GM12874 (cell line): Measurements from ENCODE around the gene GABBR2.

Experiments used
- CTCF ChIP-seq: IDR thresholded peaks from 2 replicates; pipeline ENCODE4 v1.5.1; 2011; ENCODE audit warnings: low read depth, mild to moderate bottlenecking, control low read depth, low read length, moderate library complexity; ENCODE audit not compliant: insufficient read depth

Gene GABBR2

GRCh38 chr9:98743818-98744611 lies 35.3 kb upstream of the GABBR2 start:
- no peak for TF ChIP-seq CTCF

- no peak for TF ChIP-seq CTCF
Observed at GRCh38 chr9:98743329-98743728, 34.6 kb upstream of the GABBR2 start.

- TF ChIP-seq CTCF = no peak
Observed at GRCh38 chr9:98742325-98743280, 33.9 kb upstream of the GABBR2 start.

- no peak for TF ChIP-seq CTCF
Observed at GRCh38 chr9:98740226-98740881, 31.6 kb upstream of the GABBR2 start.

GRCh38 chr9:98738741-98739140 lies 30.0 kb upstream of the GABBR2 start:
- no peak for TF ChIP-seq CTCF

GRCh38 chr9:98736226-98736625 lies 27.5 kb upstream of the GABBR2 start:
- no peak for TF ChIP-seq CTCF

- TF ChIP-seq CTCF = no peak
Observed at GRCh38 chr9:98732801-98733200, 24.1 kb upstream of the GABBR2 start.
